GM12878 (cell line): ENCODE data around the gene TNFRSF11A. TPM values are rescaled to one million over a fixed set of nuclear protein-coding genes. Genes with fewer than 3 reads are reported as not detected.

Source experiments
- ATAC-seq: fragments of 200-7000 bp; cut with Tn5 transposase; 3 replicates; pipeline ENCODE4 v1.9.1; 2020; ENCODE audit warnings: mild to moderate bottlenecking, moderate library complexity
- BruUV-seq: library from RNA; stranded (reverse); fragments of 400-500 nt; replicated peaks from 2 replicates; lab custom pipeline; 2021; lab: Mats Ljungman, UMichigan
- CTCF ChIA-PET: fragments of 300-600 bp; sonication (Branson Sonifier 250); formaldehyde crosslinking; extraction: SDS; loops from one replicate; lab custom pipeline; 2021; ENCODE audit warnings: inconsistent platforms; lab: Yijun Ruan, JAX
- POLR2A ChIA-PET: fragments of 350-600 bp; formaldehyde crosslinking; extraction: SDS; loops from one replicate; lab custom pipeline; 2021; ENCODE audit warnings: inconsistent platforms; lab: Charles Lee
- RAD21 ChIA-PET: fragments of 300-600 bp; sonication (Branson Sonifier 250); formaldehyde crosslinking; loops from one replicate; lab custom pipeline; 2023; ENCODE audit warnings: antibody characterized with exemption; ENCODE audit not compliant: unreplicated experiment; lab: Charles Lee
- SMC1A ChIA-PET: fragments of 300-600 bp; sonication (Branson Sonifier 250); formaldehyde crosslinking; loops from one replicate; lab custom pipeline; 2023; ENCODE audit not compliant: unreplicated experiment, uncharacterized antibody; lab: Charles Lee
- DNase-seq: peaks from one replicate; pipeline ENCODE4 v3.0.0-alpha.2; 2011; ENCODE audit warnings: low read depth, low spot score
- FAIRE-seq: peaks from 3 replicates; lab custom pipeline; 2011; peaks lifted over from hg19 to GRCh38; lab: Jason Lieb, UNC
- H2AFZ ChIP-seq: 2 replicates; pipeline ENCODE4 v1.6.0; 2011; ENCODE audit warnings: low read depth, low read length, control low read depth; ENCODE audit not compliant: control insufficient read depth
- H3K27ac ChIP-seq: 2 replicates; pipeline ENCODE4 v1.5.1; 2011; ENCODE audit warnings: control low read depth; ENCODE audit not compliant: control insufficient read depth, insufficient read depth
- H3K27me3 ChIP-seq, 2 experiments: replicated peaks in 1 of 2; 2 replicates each; pipeline versions ENCODE4 v1.6.0 to v1.6.1; 2011; ENCODE audit warnings: low read length in 1 of 2; ENCODE audit not compliant: control insufficient read depth in 2 of 2, insufficient read depth in 2 of 2
- H3K36me3 ChIP-seq, 2 experiments: 2 replicates each; pipeline ENCODE4 v1.5.1; 2011; ENCODE audit warnings: low read length in 1 of 2; ENCODE audit not compliant: control insufficient read depth in 2 of 2, insufficient read depth in 2 of 2
- H3K4me1 ChIP-seq: 2 replicates; pipeline ENCODE4 v1.6.1; 2011; ENCODE audit warnings: mild to moderate bottlenecking, low read length, moderate library complexity, mixed read lengths; ENCODE audit not compliant: control insufficient read depth, insufficient read depth
- H3K4me2 ChIP-seq: 2 replicates; pipeline ENCODE4 v1.6.0; 2011; ENCODE audit warnings: control low read depth; ENCODE audit not compliant: control insufficient read depth, insufficient read depth
- H3K4me3 ChIP-seq: fragments of 200-600 bp; sonication (generic); 2 replicates; pipeline ENCODE4 v1.5.1; 2016
- H3K79me2 ChIP-seq: 2 replicates; pipeline ENCODE4 v1.6.0; 2011; ENCODE audit warnings: low read length; ENCODE audit not compliant: control insufficient read depth, insufficient read depth
- H3K9ac ChIP-seq: 2 replicates; pipeline ENCODE4 v1.8.0; 2011; ENCODE audit warnings: low read length, control low read depth, mixed read lengths; ENCODE audit not compliant: control insufficient read depth, insufficient read depth
- H3K9me3 ChIP-seq: replicated peaks from 3 replicates; pipeline ENCODE4 v1.5.1; 2011; ENCODE audit warnings: mild to moderate bottlenecking, low read length; ENCODE audit not compliant: control insufficient read depth, insufficient read depth
- H4K20me1 ChIP-seq: 2 replicates; pipeline ENCODE4 v1.6.0; 2011; ENCODE audit not compliant: control insufficient read depth, insufficient read depth
- HCFC1 ChIP-seq: fragments of 150-350 bp; IDR thresholded peaks from 2 replicates; pipeline ENCODE4 v1.6.1; 2014; ENCODE audit warnings: low read length
- ZBTB40 ChIP-seq: fragments of 450-650 bp; IDR thresholded peaks from 2 replicates; pipeline ENCODE4 v1.6.1; 2016; ENCODE audit warnings: mild to moderate bottlenecking, moderate library complexity, borderline replicate concordance
- WGBS: methylation state at CpG from one replicate; pipeline ENCODE4 v1.1.6; 2016; ENCODE audit warnings: low lambda C conversion rate; ENCODE audit not compliant: insufficient replicate concordance, insufficient coverage; ENCODE audit errors: missing lambda C conversion rate; 5-methylcytosine and 5-hydroxymethylcytosine counted together
- in situ Hi-C: fragments of 300-500 bp; cut with MboI; formaldehyde crosslinking; loops from 9 replicates; pipeline ENCODE4 v1.14.3; 2018; ENCODE audit warnings: mixed read lengths
- intact Hi-C: fragments of 100-400 bp; cut with micrococcal nuclease; formaldehyde crosslinking; loops from one replicate; pipeline ENCODE4 v1.14.2; 2022; ENCODE audit not compliant: unreplicated experiment
- polyA plus RNA-seq, 11 experiments: library from polyadenylated mRNA; depleted of rRNA in 4 of 11; unstranded in 6 of 11; stranded (reverse) in 5 of 11; fragments of >200 nt; fragmentation: Nextera tagmentation in 4 of 11; fragmentation: Illumina TruSeq in 1 of 11; extraction: Ambion mirVana in 4 of 11; extraction: Trizol in 1 of 11; gene quantifications; 1 replicate in 1 of 11; 2 replicates in 10 of 11; pipeline versions ENCODE4 v1.2.1 to v1.2.3, GENCODE V29; 2011 to 2016; ENCODE audit warnings: inconsistent platforms in 2 of 11, missing spikeins in 2 of 11, low read depth in 1 of 11
- total RNA-seq, 4 experiments: library from RNA; depleted of rRNA in 3 of 4; stranded (reverse); fragments of >200 nt in 3 of 4; fragmentation: Illumina TruSeq in 1 of 4; extraction: Trizol in 1 of 4; gene quantifications; 2 replicates each; pipeline versions ENCODE4 v1.2.1 to v1.2.3, GENCODE V29; 2013 to 2021

The TNFRSF11A gene
- total and polyA plus RNA-seq, 10 of the 15 experiments (the other 5 are each of a cell fraction or from before 2014, with no cell fraction given) = 0.07 to 4.0 (median 0.23) TPM

DNA sequence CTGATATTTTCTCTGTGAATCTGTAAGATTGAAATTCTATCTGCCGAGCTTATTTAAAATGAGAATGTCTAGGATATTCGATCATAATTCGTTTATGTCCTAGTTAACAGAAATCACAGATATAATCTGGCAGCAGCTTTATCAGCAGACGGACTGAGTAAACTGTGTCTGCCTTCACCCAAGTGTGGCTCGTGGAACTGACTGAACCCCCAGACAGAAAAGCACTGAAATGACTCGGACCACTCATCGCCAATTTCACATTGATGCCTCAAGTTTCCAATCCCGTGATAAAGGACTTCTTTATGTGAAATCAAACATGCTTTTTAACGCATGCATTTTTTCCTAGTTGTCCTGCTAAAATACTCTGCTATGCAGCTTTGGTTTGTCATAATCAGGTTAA lies 15.9 kb downstream of the TNFRSF11A start:
- SMC1A ChIA-PET = interaction anchor here (0.7 to 1.1 kb wide), 5 partner anchors 10 to 80 kb away, joined by 3 read pairs; no protein-coding TSS in a partner anchor
- H3K27me3 ChIP-seq = no peaks in the 10 kb centered on the region
- H2AFZ ChIP-seq = no peak overlapping the region
- POLR2A ChIA-PET = no interaction called here
- intact Hi-C loops (no loop called here), in situ Hi-C loops (no loop called here)
- H3K4me2 ChIP-seq = no peak overlapping the region
- FAIRE-seq (no peak), ATAC-seq (no peak), DNase-seq (no peak)
- no peaks in the 10 kb centered on the region for H3K9me3 ChIP-seq
- TF ChIP-seq ZBTB40 (no peak), HCFC1 (no peak)
- no peaks in the 10 kb centered on the region for H3K36me3 ChIP-seq
- 53% methylated on average over 9 of the region's 9 CpGs for WGBS
- no peak overlapping the region for H3K4me3 ChIP-seq
- CTCF ChIA-PET = interaction anchor here (1.1 to 2.6 kb wide), 3 partner anchors 10 to 18 kb away, joined by 5 to 10 read pairs (median 7); no protein-coding TSS in a partner anchor
- H3K4me1 ChIP-seq = no peaks in the 10 kb centered on the region
- H3K79me2 ChIP-seq = no peaks in the 10 kb centered on the region
- RAD21 ChIA-PET = interaction anchor here (0.6 kb wide), 1 partner anchor 227 kb away, joined by 3 read pairs; no protein-coding TSS in a partner anchor
- no TSS peak for BruUV-seq
- no peaks in the 10 kb centered on the region for H4K20me1 ChIP-seq
- H3K27ac ChIP-seq = no peak overlapping the region
- no peak overlapping the region for H3K9ac ChIP-seq
